Measurements from ENCODE around the gene RAP2A. TPM values are rescaled to one million over a fixed set of nuclear protein-coding genes. Genes with fewer than 3 reads are reported as not detected.

The RAP2A gene
- total RNA-seq, 1 donor from 2014 or later = 42.5 TPM

GRCh38 chr13:97407540-97407939 lies 26.4 kb upstream of the RAP2A start:
- H3K27ac ChIP-seq = no peak overlapping the region

GRCh38 chr13:97408938-97409337 lies 25.0 kb upstream of the RAP2A start:
- no peak for TF ChIP-seq CTCF (IDR thresholded peaks at IDR 0.05)
- H3K27me3 ChIP-seq (ENCODE audit: low read depth) = no peaks in the 10 kb centered on the region
- intact Hi-C loops (cut with DNase I) = no loop called here
- DNase-seq (no peak), ATAC-seq (no peak)
- H3K4me1 ChIP-seq = no peaks in the 10 kb centered on the region
- H3K27ac ChIP-seq = no peak overlapping the region
- no peaks in the 10 kb centered on the region for H3K36me3 ChIP-seq
- no peaks in the 10 kb centered on the region for H3K9me3 ChIP-seq
- no peak overlapping the region for H3K4me3 ChIP-seq

More at GRCh38 chr13:97407540-97407939, 26.4 kb upstream of the RAP2A start:
- H3K4me1 ChIP-seq = no peaks in the 10 kb centered on the region
- no peaks in the 10 kb centered on the region for H3K9me3 ChIP-seq
- no peak overlapping the region for H3K4me3 ChIP-seq
- ATAC-seq (no peak), DNase-seq (no peak)
- H3K36me3 ChIP-seq = no peaks in the 10 kb centered on the region
- H3K27me3 ChIP-seq (ENCODE audit: low read depth) = no peaks in the 10 kb centered on the region
- intact Hi-C loops (cut with DNase I) = no loop called here
- no peak for TF ChIP-seq CTCF (IDR thresholded peaks at IDR 0.05)

- no peaks in the 10 kb centered on the region for H3K36me3 ChIP-seq
- no peak for ATAC-seq
- H3K27ac ChIP-seq = no peak overlapping the region
- H3K4me3 ChIP-seq = no peak overlapping the region
- intact Hi-C loops (cut with DNase I) = no loop called here
- H3K9me3 ChIP-seq = no peaks in the 10 kb centered on the region
- H3K4me1 ChIP-seq = no peaks in the 10 kb centered on the region
- no peak for TF ChIP-seq CTCF (IDR thresholded peaks at IDR 0.05)
- no peaks in the 10 kb centered on the region for H3K27me3 ChIP-seq (ENCODE audit: low read depth)
- no peak for DNase-seq
These were observed 22.0 kb upstream of the RAP2A start for GRCh38 chr13:97411984-97412383.

- no peak for ATAC-seq
- Histone ChIP-seq H3K4me3 (no peak overlapping the region), H3K4me1 (no peaks in the 10 kb centered on the region), H3K27me3 (ENCODE audit: low read depth) (no peaks in the 10 kb centered on the region), H3K36me3 (no peaks in the 10 kb centered on the region), H3K9me3 (no peaks in the 10 kb centered on the region), H3K27ac (no peak overlapping the region)
- intact Hi-C loops (cut with DNase I) = no loop called here
- DNase-seq = no peak
- TF ChIP-seq CTCF (IDR thresholded peaks at IDR 0.05) = no peak
These were observed 20.3 kb upstream of the RAP2A start for GRCh38 chr13:97413694-97414093.

GRCh38 chr13:97414392-97414791 lies 19.6 kb upstream of the RAP2A start:
- H3K27me3 ChIP-seq (ENCODE audit: low read depth) = no peaks in the 10 kb centered on the region
- no peaks in the 10 kb centered on the region for H3K9me3 ChIP-seq
- TF ChIP-seq CTCF (IDR thresholded peaks at IDR 0.05) = no peak
- intact Hi-C loops (cut with DNase I) = no loop called here
- no peak overlapping the region for H3K4me3 ChIP-seq
- H3K27ac ChIP-seq = no peak overlapping the region
- H3K4me1 ChIP-seq = no peaks in the 10 kb centered on the region
- ATAC-seq (no peak), DNase-seq (no peak)
- no peaks in the 10 kb centered on the region for H3K36me3 ChIP-seq

GRCh38 chr13:97417698-97418097 lies 16.3 kb upstream of the RAP2A start:
- TF ChIP-seq CTCF (IDR thresholded peaks at IDR 0.05) = no peak
- DNase-seq (no peak), ATAC-seq (no peak)
- Histone ChIP-seq H3K36me3 (no peaks in the 10 kb centered on the region), H3K9me3 (no peaks in the 10 kb centered on the region), H3K27me3 (ENCODE audit: low read depth) (no peaks in the 10 kb centered on the region), H3K4me3 (no peak overlapping the region), H3K4me1 (no peaks in the 10 kb centered on the region), H3K27ac (no peak overlapping the region)
- intact Hi-C loops (cut with DNase I) = no loop called here

Data from lower lobe of right lung (tissue), 2 donors.